Measurements from ENCODE around the gene SFT2D1.
"Not testable (repeated sequence)": the region's sequence is repeated elsewhere in the genome, so short reads cannot be mapped to it uniquely, and the experiment has no call there.

Gene SFT2D1

DNA sequence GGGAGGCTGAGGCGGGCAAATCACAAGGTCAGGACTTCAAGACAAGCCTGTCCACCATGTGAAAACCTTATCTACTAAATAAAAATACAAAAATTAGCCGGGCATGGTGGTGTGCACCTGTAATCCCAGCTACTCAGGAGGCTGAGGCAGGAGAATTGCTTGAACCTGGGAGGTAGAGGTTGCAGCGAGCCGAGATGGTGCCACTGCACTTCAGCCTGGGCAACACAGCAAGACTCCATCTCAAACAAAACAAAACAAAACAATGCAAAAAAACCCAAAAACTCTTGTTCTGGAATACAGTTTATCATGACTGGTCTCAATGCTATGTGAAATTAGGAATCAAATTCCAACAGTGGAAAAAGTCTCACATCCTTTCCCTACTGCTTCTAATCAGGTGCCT is 20.1 kb upstream of the SFT2D1 start:
- DNase-seq: not testable (repeated sequence)

DNA sequence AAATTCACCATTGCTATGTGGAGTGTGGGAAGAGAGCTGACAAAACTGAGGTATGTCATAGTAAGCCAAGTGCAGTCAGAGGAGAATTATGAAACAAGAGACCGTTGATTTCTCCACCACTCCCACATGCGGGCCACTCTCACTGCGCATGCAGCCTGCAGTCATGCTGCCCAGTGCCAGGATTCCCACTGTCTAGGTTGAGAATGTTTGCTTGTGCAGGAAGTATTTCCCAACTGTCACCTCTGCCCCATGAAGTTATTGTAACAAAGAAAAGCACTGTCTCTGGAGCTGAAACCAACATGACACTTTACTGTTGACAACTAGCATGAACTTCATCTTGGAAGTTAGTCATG is 18.7 kb upstream of the SFT2D1 start:
- no peak for DNase-seq

DNA sequence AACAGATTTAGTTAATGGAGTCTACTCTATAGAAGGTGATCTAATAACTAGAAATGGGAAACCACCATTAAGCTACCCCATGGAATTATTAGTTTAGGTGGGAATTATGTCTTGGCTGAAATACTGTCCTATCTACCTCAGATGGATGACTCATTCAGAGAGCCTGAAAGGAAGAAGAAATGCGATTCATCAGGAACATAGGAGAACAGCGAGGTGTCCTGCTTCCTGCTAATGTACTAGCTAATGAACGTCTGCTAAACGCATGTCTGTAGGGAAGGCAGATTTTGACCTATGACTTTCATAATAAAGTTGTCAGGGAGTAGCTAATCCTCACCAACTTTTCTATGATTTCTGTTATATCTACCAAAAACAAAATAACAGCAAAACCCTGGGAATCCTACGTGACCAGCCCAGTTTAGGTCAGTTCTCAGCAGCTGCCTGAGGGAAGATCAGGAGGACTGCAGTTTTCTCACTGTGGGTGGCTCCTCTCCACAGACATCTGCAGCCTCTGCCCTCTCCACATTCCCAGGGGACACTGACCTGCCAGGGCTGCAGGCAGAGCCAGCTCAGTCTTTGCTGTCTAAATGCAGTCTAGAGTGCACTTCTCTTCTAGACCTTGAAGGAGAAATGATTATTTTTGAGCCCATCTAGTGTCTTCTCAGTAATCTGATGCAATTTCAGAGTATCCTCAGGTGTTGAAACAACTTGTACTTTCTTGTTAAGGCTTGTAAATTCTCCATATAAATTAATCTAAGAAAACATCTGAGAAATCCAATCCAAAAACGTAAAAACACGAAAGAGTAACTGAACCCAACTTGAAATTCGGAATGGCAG is 18.1 kb upstream of the SFT2D1 start:
- DNase-seq: no peak

DNA sequence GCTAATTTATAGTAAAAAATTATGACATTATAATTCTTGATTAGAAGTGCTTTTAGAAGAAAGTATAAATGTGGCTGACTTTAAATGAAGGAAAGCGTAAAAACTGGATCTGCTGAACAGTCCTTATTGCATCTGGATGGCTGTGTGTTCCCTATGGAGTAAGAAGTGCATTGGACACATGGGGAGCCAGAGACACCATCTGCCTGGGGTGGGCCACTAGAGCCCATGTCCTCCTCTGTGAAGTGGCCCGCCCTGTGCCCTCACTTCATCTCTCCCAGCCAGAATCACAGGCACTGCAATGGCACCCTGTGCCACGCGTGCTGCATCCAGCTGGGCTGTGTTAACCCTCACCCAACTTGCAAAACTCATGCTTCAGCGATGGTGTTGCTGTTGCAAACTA is 13.2 kb upstream of the SFT2D1 start:
- no peak for DNase-seq

DNA sequence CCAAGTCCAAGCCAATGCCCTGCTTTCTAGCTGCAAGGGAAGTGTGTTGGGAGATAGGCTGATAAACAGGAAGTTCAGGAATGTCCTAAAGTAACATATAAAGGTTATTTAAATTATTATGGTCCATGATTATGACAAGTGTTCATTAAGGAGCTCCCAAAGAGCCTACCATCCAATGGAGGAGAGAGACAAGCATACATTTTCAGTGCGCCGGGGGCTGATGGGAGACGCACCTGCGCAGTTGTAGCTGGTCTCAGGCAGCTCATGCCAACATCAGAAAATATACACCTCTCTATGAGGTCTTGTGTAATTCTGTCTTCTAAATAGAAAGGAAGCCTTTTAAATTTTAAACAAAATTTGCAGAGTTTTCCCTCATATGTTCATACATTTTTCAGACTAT is 12.6 kb upstream of the SFT2D1 start:
- DNase-seq: no peak

DNA sequence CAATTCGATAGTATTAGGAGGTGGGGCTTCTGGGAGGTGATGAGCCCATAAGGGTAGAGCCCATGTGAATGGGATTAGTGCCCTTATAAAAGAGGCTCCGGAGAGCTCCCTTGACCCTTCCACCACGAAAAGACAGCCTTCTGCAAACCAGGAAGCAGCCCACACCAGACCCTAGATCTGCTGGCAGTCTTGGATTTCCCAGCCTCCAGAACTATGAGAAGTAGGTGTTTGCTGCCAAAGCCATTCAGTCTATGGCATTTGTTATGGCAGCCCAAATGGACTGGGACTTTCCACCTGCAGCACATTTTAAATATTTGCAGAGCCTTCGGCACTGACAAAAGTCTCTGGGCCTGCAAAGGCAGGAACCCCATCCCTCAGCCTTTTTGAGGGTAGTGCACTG is 11.8 kb upstream of the SFT2D1 start:
- DNase-seq: no peak

DNA sequence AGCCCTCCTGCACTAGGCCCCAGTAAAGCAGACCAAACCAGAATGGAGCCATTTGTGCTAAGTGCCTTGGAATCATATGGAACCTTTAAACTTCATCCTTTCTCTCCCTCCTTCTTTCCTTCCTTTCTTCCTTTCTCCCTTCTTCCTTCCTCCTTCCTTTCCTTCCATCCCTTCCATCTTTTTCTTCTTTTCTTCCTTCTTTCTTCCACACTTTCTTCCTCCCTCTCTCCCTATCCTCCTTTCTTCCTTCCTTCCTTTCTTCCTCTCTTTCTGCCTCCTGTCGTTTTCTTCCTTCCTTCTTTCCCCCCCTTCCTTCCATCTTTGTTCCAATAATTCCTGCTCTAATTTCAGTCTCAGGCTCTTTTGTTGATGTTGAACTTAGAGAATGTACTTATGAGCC is 11.2 kb upstream of the SFT2D1 start:
- no peak for DNase-seq

DNA sequence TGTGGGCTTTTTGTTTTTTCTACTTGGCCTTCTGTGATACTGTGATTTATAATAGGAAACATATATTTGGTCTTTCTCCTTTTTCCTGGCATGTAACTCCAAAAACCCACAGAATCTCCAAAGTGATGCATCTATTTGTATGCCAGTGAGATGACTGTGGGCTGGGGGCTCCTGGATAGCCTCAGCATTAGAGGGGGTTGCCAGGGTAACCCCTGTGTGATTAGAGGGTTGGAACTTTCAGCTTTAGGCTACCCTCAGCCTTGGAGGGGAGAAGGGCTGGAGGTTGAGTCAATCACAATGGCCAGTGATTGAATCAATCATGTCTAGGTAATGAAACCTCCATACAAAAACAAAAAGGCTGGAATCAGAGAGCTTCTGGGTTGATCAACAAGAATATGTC is 10.6 kb upstream of the SFT2D1 start:
- no peak for DNase-seq

DNA sequence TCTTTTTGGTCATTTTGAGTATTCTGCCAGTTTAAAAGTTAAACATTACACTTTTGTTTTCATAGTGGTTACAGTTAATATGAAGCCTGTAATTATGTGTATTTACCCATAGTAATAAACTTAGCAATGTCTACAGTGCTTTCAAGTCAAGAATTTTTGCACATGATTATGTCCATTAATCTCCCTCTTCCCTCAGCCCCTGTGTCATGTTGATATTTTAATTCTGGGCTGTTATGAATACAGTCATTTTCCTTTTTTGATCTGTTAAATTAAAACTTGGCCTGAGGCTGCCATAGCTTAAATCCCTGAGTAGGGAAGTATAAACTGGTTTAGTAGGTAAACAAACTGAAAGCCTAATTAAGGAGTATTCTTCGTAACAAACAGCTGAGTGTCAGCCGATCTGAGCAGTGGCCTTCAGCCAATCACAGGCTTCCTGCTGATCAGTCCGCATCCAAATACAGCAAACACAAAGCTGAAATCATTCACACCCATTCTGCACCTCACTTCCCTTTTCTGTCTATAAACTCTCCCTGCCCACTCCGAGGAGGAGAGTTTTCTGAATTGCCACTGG is 9.5 kb upstream of the SFT2D1 start:
- peak; percentile 93 for DNase-seq

DNA sequence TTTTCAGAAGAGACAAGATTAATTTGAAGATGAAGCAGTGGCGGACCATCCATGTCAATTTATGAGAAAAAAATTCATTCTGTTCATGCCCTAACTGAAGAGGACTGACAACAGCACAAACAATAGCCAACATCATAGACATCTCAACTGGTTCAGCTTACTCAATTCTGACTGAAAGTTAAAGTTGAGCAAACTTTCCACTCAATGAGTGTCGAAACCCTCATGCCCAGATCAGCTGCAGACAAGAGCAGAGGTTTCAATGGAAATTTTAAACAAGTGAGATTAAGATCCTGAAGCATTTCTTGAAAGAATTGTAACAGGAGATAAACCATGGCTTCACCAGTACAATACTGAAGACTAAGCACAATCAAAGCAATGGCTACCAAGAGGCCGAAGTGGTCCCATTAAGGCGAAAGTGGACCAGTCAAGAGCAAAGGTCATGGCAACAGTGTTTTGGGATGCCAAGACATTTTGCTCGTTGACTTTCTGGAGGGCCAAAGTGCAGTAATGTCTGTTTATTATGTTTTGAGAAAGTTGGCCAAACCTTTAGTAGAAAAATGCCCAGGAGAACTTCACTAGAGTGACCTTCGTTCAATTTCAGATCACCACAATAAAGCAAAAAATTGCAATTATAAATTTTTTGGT is 6.1 kb upstream of the SFT2D1 start:
- no peak for DNase-seq

DNA sequence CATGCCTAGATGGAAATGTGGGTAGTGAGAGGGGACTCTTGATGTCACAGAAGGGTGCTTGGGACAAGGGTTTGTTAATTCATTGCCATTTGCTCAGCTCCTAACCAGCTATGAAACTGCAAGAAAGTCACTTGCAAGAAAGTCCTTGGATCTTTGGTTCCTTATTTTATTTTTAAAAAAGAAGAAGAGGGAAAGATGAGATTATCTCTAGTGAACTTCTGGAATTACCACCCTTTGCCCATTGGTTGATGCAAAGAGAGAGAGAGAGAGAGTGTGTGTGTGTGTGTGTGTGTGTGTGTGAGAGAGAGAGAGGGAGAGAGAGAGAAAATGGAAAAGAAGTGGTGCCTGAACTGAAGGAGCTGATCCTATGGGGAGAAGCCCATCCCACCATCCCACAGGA is 4.6 kb upstream of the SFT2D1 start:
- DNase-seq: no peak

DNA sequence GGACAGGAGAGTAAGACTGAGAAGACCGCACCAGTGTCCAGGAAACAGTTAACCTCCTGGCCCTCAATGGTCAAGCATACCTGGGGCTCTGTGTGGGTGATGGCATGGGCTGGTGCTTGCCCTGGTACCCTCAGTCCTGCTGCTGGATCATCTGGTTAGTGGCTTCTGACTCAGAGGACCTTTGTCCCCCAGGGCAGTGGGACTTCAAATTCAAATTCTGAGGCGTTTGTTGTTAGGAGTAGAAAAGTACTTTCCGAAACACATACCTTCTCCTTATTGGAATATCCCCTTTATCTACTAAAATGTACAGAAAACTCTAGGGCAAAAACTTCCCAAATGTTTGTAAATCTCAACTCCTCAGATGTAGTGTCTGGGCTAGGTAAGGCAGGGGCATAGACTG is 4.1 kb upstream of the SFT2D1 start:
- DNase-seq: no peak

DNA sequence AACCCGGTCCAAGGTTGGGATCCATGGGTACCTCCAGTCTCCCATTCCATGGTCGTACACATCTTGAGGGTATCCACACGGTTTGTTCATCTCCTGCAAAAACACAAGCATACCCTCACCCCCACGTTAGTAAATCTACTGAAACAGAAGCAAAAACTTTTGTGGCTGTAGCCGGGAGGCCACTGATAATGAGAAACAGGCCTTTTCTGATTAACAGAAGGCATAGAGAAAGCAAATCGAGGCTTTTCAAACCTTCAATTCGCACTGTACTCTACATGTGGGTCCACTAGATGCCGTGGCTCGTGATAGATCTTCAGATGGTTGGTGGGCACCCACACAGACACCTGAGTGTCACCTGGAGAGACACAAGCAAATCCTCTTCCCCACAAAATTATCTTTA is 3.3 kb upstream of the SFT2D1 start:
- not testable (repeated sequence) for DNase-seq

DNA sequence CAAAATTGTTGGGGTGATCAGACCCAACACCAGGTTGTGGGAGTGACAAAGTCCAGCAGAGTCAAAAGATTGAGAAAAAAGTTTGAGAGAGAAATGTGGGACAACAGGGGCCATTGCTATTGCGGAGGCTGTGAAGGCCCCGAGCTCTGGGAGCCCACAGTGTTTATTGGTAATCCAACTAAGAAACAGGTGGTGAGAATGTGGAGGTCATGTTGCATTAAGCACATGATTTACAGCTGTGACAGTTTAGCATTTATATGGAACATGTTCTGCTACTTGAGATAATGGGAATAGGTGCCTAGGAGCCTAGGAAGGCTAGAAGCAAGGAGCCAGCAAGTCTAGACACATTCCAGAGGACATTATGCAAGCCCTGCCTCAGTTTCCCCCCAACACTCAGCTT is 2.6 kb upstream of the SFT2D1 start:
- not testable (repeated sequence) for DNase-seq

DNA sequence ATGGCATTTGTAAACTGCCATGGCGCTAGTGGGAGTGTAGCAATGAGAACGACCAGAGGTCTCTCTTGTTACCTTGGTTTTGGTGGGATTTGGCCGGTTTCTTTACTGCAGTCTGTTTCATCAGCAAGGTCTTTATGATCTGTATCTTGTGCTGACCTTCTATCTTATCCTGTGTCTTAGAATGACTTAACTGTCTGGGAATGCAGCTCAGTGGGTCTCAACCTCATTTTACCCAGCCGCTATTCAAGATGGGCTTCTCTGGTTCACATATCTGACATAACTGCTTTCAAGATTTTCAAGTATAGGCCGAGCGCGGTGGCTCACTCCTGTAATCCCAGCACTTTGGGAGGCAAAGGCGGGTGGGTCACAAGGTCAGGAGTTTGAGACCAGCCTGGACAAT is 1.9 kb upstream of the SFT2D1 start:
- DNase-seq: no peak

DNA sequence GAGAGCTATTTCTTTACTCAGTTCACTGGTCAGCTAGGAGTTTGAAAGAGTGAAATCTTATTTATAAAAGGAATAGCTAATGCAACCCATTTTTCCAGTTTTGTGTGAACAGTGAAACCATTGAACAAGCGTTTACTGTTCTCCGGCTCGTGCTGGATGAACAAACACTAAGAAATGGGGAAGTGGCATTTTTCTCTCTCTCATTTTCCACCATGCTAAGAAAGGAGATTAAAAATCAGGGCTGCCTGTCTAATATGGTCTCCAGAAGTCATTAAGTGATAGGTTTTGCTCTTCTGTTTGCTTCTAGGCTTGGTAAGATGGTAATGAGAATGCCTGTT is 774 bp upstream of the SFT2D1 start:
- no peak for DNase-seq

DNA sequence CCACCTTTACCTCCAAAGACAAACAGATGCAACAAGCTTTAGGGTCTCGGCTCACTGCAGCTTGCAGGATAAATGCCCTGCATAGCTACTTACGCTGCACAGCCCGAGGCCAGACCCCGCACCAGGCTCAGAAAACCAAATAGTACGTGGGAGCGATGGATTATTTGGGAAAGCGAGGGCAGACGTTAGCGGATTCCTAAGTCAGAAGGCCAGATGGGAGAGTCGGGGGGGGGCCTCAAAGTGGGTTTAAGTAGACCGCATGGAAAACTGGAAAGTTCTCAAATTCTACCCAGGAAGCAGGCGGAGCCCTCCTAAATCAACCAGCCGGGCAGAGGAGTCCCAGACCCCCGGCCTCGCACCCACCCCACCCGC is 382 bp downstream of the SFT2D1 start:
- DNase-seq: no peak

DNA sequence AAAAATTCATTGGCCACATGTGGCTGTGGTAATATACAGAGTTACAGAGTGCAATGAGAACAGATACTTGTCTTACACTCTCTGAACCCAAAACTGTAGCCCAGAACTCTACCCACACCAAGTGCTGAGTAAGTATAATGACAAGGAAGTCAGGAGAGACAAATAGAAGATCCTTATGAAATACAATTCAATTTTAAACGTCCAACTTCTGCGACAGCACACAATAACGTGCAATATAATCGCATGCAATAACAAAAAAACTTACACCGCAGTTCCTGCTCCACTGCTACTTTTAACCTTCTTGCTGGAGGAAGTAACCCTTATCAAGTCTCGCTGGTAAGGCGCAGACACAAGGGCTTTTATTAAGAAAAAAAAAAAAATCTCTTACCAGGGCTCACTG is 881 bp downstream of the SFT2D1 start:
- no peak for DNase-seq

DNA sequence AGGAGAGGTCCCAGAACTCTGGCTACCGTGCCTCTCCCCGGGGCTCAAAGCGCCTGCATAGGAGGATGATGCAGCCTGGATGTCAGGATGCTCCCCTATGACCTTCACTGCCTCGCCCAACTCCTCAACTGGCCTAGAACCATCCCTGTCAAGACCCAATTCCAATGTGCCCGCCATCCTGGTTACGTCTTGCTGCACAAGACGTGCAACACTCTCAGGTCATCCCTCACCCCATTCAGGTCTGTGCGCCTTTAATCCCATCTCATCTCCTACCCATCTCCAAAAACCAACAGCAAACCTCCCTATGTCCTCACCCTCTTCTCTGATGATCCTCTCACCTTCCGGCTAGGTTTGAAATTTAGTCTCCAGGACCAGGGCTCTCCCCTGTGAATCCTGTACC is 3.5 kb downstream of the SFT2D1 start:
- DNase-seq: no peak

DNA sequence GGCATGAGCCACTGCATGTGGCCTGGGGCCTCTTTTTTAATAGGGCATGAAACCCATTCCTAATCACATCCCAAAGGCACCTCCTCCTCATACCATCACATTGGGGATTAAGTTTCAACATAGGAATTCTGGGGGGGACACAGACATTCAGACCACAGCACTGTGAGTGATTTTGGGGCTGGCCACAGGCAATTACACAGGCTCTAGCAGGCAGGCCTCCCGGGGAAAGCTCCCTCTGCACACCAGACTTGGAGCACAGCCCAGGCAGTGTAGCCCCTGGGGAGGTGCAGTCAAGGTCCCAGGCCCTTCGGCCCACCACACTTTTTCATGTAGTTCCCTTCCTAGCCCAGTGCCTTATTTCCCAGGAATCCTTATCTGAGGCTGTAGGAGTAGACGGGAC is 5.5 kb downstream of the SFT2D1 start:
- DNase-seq: no peak

DNA sequence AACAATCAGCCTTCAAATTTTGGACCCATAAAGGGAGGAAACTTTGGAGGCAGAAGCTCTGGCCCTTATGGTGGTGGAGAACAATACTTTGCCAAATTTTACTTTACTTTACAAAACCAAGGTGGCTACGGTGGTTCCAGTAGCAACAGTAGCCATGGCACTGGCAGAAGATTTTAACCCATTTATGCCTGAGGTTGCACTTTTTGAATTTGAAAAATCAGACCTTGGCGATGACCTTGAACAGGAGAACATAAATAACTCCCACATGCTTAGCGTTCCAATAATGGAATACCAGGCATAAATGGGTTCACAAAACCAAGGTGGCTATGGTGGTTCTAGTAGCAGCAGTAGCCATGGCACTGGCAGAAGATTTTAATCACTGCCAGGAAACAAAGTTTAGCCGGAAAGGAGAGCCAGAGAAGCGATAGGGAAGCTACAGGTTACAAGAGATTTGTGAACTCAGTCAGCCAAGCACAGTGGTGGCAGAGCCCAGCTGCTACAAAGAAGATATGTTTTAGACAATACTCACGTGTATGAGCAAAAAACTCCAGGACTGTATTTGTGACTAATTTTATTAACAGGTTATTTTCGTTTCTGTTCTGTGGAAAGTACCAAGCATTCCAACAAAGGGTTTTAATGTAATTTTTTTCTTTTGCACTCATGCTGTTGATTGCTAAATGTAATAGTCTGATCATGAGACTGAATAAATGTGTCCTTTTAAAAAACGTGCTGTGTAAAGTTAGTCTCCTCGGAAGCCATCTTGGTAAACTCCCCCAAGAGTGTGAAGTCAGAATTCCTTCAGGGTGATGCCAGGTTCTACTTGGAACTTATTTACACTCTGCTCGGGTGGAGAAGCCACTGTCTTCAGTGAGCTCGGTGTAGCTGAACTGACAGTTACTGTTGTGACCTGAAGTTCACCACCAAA is 6.7 kb downstream of the SFT2D1 start:
- no peak for DNase-seq

DNA sequence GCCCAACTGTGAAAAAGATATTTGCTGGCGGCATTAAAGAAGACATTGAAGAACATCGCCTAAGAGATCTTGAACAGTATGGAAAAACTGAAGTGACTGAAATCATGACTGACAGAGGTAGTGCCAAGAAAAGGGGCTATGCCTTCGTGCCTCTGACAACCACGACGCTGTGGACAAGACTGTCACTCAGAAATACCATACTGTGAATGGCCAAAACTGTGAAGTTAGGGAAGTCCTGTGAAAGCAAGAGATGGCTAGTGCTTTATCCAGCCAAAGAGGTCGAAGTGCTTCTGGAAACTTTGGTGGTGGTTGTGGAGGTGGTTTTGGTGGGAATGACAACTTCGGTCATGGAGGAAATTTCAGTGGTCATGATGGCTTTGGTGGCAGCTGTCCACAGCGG is 7.5 kb downstream of the SFT2D1 start:
- DNase-seq: no peak

DNA sequence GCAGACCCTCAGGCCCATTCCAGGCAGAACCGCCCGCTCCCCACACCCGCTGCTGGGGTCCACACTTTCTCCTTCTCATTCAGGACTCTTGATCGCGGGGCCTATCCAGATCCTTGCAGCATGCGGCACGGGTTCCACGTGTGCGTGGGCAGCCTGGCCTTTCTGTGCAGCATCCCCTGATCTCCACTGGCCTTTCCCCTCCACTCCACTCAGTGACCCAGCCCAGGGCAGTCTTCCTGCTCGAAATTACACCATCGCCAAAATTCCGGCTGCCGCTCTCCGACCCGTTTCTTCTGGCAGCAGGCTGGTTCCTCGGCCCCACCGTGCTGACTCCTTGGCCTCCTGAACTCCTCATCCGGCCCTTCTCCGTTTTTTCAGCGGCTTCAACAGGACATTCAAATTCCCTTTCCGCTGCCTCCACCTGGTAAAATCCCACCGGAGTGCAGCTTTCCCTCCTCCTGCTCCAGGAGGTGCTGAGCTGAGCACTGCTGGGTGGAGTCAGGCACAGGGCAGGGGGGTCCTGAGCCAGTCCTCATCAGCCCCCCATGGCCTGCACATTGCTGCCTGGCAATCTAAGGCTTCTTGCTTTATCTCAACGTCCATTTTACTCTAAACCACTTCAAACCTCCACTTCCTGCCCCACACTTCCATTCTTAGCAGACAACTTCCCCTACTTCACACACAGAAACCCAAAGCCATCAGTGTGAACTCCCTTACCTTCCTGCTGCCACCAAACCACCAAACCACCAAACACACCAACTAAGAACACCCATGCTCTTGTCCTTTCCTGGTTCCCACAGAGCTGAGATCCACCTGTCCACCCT is 9.0 kb downstream of the SFT2D1 start:
- DNase-seq: no peak

All from NCI-H1436 treated with DMSO at 0.1 percent for 48 hours (cell line).